NK-92 treated with Interleukin-12 subunit alpha and Interleukin-12 subunit beta, amount 100 ng/mL, for 24 hours (cell line): ENCODE results near the gene MIR17HG.

Experiments
- DNase-seq: peaks from one replicate; lab custom pipeline; 2025; lab: John Stamatoyannopoulos, UW

Gene MIR17HG

GRCh38 chr13:91368676-91369440 is 21.4 kb downstream of the MIR17HG start:
- no peak for DNase-seq

DNA sequence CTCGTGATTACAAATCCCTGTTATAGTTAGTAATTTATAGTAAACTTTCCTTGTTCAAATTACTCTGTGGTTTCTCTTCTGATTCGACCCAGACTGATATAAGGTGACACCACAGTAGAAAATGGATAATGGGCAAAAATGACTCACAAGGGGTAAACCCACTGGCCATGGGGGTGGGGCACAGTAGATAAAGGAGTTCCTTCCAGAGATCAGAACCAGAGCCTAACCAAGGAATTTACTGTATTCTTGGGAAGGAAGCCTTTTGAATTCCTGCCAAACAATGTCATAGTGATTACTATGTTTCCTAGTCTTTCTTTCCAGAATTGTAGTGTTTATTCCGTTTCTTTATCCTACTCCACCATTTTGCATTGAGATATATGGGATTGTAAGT is 21.9 kb downstream of the MIR17HG start:
- DNase-seq, result no peak

DNA sequence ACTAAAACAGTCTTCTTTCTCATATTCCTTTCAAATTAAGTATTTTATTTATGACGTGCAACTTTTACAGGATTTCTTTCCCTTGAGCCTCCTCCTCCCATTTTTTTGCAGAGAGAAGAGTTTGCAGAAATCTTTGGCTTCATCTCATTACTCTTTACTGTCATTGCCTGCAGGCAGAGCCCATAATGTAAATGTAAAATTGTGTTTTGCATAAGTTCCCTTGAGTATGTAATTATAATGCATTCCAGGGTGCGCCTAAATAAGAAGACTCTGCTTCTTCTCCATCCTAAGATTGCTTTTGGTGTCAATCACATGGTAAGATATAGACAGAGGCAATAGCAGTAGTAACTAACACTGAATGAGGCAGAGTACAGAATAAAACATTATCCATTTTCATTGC is 23.0 kb downstream of the MIR17HG start:
- DNase-seq, result no peak

GRCh38 chr13:91372911-91373310 is 25.4 kb downstream of the MIR17HG start:
- no peak for DNase-seq

- DNase-seq, result no peak
Measured at GRCh38 chr13:91375116-91375729, 27.7 kb downstream of the MIR17HG start.

DNA sequence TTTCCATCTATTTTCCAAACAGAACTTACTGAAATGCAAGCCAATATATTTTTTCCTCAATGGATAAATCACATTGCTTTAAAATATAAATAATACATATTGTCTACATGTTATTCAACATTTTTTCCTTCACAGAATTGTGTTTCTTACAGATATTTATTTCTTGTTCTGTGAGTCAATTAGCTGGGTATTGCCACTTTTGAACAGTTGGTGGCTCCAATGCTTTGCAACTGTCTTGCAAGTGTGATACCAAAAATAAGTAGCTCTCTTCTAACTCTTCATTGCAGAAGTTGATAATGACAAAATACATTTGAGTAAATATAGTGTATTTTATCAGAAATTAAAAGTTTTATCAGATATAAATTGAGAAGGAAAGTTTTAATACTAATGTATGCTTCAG is 33.9 kb downstream of the MIR17HG start:
- no peak for DNase-seq

DNA sequence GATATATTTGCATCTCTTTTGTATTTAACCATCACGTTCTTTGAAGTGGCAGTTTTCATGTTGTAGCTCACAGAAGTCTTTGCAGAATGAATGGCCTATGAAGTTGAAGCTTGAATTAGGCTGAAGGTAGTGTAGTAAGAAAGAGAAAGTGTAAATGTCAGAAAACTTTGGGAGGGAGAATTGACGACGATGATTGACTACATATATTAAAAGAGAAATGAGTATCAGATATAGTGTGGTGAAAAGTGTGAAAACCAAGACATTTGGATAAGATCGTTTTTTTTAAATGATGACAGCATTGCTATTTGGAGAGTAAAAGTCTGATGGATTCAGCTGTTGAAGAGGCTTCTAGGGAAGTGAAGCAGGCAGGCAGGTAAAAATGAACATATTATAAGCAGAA is 36.3 kb downstream of the MIR17HG start:
- no peak for DNase-seq

- DNase-seq, result no peak
Measured at GRCh38 chr13:91384896-91385295, 37.4 kb downstream of the MIR17HG start.

- DNase-seq, result no peak
Measured at GRCh38 chr13:91389186-91389585, 41.7 kb downstream of the MIR17HG start.

DNA sequence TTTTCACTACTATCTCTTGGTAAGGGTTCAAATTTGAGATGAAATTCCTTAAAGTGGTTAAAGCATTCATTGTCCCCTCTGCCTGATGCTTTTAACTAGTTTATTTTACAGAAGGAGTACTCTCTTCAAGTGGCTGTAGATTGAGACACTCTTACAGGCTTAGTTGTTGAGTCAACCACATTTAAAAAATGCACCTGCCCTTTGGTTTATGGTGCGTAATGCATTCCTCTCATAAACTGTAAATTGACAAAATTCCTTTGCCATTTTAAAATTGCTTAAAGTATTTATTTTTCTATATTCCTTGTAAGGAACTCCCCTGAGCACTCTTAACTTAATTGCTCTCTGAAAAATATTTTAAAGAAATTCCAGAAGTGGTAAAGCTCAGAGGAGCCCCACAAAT is 50.1 kb downstream of the MIR17HG start:
- DNase-seq, result no peak

DNA sequence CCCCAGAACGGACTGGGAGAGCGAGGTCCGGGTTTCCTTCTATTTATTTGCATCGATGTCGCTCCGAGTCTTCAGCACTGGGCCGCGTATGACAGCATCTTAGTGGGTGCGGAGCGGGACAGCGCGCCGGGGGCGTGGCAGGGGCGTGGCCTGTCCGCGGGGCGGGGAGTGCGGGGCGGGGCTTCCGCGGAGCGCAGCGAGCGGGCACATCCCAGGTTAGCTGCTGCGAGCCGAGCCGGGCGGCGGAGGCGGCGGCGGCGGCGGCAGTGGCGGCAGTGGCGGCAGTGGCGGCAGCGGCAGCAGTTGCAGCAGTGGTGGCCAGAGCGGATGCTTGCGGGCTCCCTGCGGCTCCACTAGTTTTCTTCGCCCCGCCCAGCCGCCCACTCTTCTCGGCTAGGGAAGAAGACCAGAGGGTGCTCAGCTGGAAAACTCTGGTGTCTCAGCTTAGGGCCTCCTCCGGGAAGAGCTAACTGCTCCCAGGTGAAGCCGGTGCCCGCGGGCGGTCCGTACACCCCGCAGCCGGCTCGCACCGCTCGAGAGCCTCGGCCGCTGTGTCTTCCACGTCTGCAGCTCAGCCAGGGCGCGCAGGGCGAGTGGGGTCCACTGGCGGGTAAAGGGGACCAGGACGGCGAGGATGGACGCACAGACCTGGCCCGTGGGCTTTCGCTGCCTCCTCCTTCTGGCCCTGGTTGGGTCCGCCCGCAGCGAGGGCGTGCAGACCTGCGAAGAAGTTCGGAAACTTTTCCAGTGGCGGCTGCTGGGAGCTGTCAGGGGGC is 51.1 kb downstream of the MIR17HG start, which contains the start of gene GPC5:
Gene GPC5 (plus strand): TSS at position 209 of the 776 bp plus-strand sequence.
- no peak for DNase-seq

- DNase-seq, result no peak
Measured at GRCh38 chr13:91399189-91400062, 51.9 kb downstream of the MIR17HG start.

DNA sequence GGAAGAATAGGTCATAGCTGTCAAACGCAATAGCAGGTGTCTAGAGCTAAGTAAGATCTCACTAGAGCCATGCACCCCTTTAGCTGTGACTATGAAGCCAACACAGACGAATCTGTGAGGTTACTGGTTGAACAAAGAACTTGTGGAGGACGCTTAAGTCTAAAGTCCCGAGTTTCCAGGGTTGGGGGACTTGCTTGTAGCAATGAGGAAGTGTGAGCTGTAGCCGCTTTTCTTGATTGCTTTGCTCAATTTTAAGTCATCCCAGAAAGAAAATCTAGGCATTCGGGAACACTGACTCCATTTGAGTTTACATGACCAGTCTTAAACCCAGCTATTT is 52.5 kb downstream of the MIR17HG start:
- DNase-seq, result no peak

DNA sequence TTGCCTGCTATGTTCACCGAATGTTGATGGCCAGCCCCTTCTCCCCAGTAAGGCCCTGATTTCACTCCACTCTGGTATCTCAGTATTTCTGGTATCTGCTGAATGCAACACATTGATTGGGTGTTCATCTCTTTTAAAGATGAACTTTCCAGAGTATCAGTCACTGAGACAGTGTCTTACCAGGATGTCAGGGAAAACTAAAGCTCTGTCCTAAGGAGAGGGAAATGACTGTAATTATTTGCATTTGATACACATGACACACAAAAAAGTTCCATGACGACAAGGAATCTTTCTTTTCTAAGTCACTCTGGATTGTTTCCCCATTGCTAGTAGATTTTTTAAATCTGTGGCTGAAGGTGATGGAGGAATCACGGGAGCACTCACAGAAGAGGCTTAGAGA is 53.2 kb downstream of the MIR17HG start:
- no peak for DNase-seq

- no peak for DNase-seq
Measured at GRCh38 chr13:91401920-91402319, 54.4 kb downstream of the MIR17HG start.
